ENCODE data around the gene IGF2.

The IGF2 gene

GRCh38 chr11:2143799-2144543, 4.8 kb upstream of the IGF2 start:
- Histone ChIP-seq H3K4me1 (ENCODE audit: control insufficient read depth in 2 of 2, insufficient read depth in 2 of 2, low read length in 2 of 2) (peaks cover 0 to 3% of the 10 kb centered on the region in 2 donors), H3K27me3 (ENCODE audit: control insufficient read depth in 2 of 2, insufficient read depth in 2 of 2, low read length in 2 of 2) (peaks cover 41 to 66% of the 10 kb centered on the region in 2 donors), H3K27ac (ENCODE audit: low read depth in 2 of 2, low read length in 2 of 2) (no peak overlapping the region), H3K9ac (ENCODE audit: low read depth in 1 of 2, low read length in 2 of 2) (no peak overlapping the region), H3K4me3 (ENCODE audit: low read length in 2 of 2) (no peak overlapping the region), H3K9me3 (ENCODE audit: control insufficient read depth in 2 of 2, low read length in 2 of 2) (no peaks in the 10 kb centered on the region), H3K36me3 (ENCODE audit: control insufficient read depth in 2 of 2, insufficient read depth in 2 of 2, low read length in 2 of 2) (no peaks in the 10 kb centered on the region)

GRCh38 chr11:2143477-2143798, 4.2 kb upstream of the IGF2 start:
- H3K4me3 ChIP-seq (ENCODE audit: low read length in 2 of 2), result no peak overlapping the region
- no peak overlapping the region for H3K9ac ChIP-seq (ENCODE audit: low read depth in 1 of 2, low read length in 2 of 2)
- H3K9me3 ChIP-seq (ENCODE audit: control insufficient read depth in 2 of 2, low read length in 2 of 2), result no peaks in the 10 kb centered on the region
- no peaks in the 10 kb centered on the region for H3K36me3 ChIP-seq (ENCODE audit: control insufficient read depth in 2 of 2, insufficient read depth in 2 of 2, low read length in 2 of 2)
- peaks cover 41 to 66% of the 10 kb centered on the region in 2 donors for H3K27me3 ChIP-seq (ENCODE audit: control insufficient read depth in 2 of 2, insufficient read depth in 2 of 2, low read length in 2 of 2)
- H3K4me1 ChIP-seq (ENCODE audit: control insufficient read depth in 2 of 2, insufficient read depth in 2 of 2, low read length in 2 of 2), result peaks cover 0 to 3% of the 10 kb centered on the region in 2 donors
- no peak overlapping the region for H3K27ac ChIP-seq (ENCODE audit: low read depth in 2 of 2, low read length in 2 of 2)

GRCh38 chr11:2142762-2143202, 3.6 kb upstream of the IGF2 start:
- no peak overlapping the region for H3K9ac ChIP-seq (ENCODE audit: low read depth in 1 of 2, low read length in 2 of 2)
- H3K4me3 ChIP-seq (ENCODE audit: low read length in 2 of 2), result no peak overlapping the region
- H3K4me1 ChIP-seq (ENCODE audit: control insufficient read depth in 2 of 2, insufficient read depth in 2 of 2, low read length in 2 of 2), result peaks cover 0 to 3% of the 10 kb centered on the region in 2 donors
- H3K9me3 ChIP-seq (ENCODE audit: control insufficient read depth in 2 of 2, low read length in 2 of 2), result no peaks in the 10 kb centered on the region
- peaks cover 41 to 66% of the 10 kb centered on the region in 2 donors for H3K27me3 ChIP-seq (ENCODE audit: control insufficient read depth in 2 of 2, insufficient read depth in 2 of 2, low read length in 2 of 2)
- H3K36me3 ChIP-seq (ENCODE audit: control insufficient read depth in 2 of 2, insufficient read depth in 2 of 2, low read length in 2 of 2), result no peaks in the 10 kb centered on the region
- no peak overlapping the region for H3K27ac ChIP-seq (ENCODE audit: low read depth in 2 of 2, low read length in 2 of 2)

GRCh38 chr11:2142300-2142759, 3.1 kb upstream of the IGF2 start:
- no peaks in the 10 kb centered on the region for H3K9me3 ChIP-seq (ENCODE audit: control insufficient read depth in 2 of 2, low read length in 2 of 2)
- peaks cover 41 to 65% of the 10 kb centered on the region in 2 donors for H3K27me3 ChIP-seq (ENCODE audit: control insufficient read depth in 2 of 2, insufficient read depth in 2 of 2, low read length in 2 of 2)
- H3K4me1 ChIP-seq (ENCODE audit: control insufficient read depth in 2 of 2, insufficient read depth in 2 of 2, low read length in 2 of 2), result peaks cover 0 to 3% of the 10 kb centered on the region in 2 donors
- H3K36me3 ChIP-seq (ENCODE audit: control insufficient read depth in 2 of 2, insufficient read depth in 2 of 2, low read length in 2 of 2), result no peaks in the 10 kb centered on the region
- no peak overlapping the region for H3K27ac ChIP-seq (ENCODE audit: low read depth in 2 of 2, low read length in 2 of 2)
- no peak overlapping the region for H3K4me3 ChIP-seq (ENCODE audit: low read length in 2 of 2)
- no peak overlapping the region for H3K9ac ChIP-seq (ENCODE audit: low read depth in 1 of 2, low read length in 2 of 2)

GRCh38 chr11:2140411-2141400, 1.5 kb upstream of the IGF2 start:
- Histone ChIP-seq H3K9ac (ENCODE audit: low read depth in 1 of 2, low read length in 2 of 2) (no peak overlapping the region), H3K27me3 (ENCODE audit: control insufficient read depth in 2 of 2, insufficient read depth in 2 of 2, low read length in 2 of 2) (peaks cover 32 to 59% of the 10 kb centered on the region in 2 donors), H3K27ac (ENCODE audit: low read depth in 2 of 2, low read length in 2 of 2) (no peak overlapping the region), H3K9me3 (ENCODE audit: control insufficient read depth in 2 of 2, low read length in 2 of 2) (no peaks in the 10 kb centered on the region), H3K4me3 (ENCODE audit: low read length in 2 of 2) (no peak overlapping the region), H3K36me3 (ENCODE audit: control insufficient read depth in 2 of 2, insufficient read depth in 2 of 2, low read length in 2 of 2) (no peaks in the 10 kb centered on the region), H3K4me1 (ENCODE audit: control insufficient read depth in 2 of 2, insufficient read depth in 2 of 2, low read length in 2 of 2) (peaks cover 0 to 3% of the 10 kb centered on the region in 2 donors)

GRCh38 chr11:2139621-2140337, 590 bp upstream of the IGF2 start:
- H3K27me3 ChIP-seq (ENCODE audit: control insufficient read depth in 2 of 2, insufficient read depth in 2 of 2, low read length in 2 of 2), result peaks cover 22 to 55% of the 10 kb centered on the region in 2 donors
- H3K27ac ChIP-seq (ENCODE audit: low read depth in 2 of 2, low read length in 2 of 2), result no peak overlapping the region
- H3K9ac ChIP-seq (ENCODE audit: low read depth in 1 of 2, low read length in 2 of 2), result no peak overlapping the region
- peaks cover 0 to 3% of the 10 kb centered on the region in 2 donors for H3K4me1 ChIP-seq (ENCODE audit: control insufficient read depth in 2 of 2, insufficient read depth in 2 of 2, low read length in 2 of 2)
- H3K4me3 ChIP-seq (ENCODE audit: low read length in 2 of 2), result no peak overlapping the region
- H3K9me3 ChIP-seq (ENCODE audit: control insufficient read depth in 2 of 2, low read length in 2 of 2), result no peaks in the 10 kb centered on the region
- H3K36me3 ChIP-seq (ENCODE audit: control insufficient read depth in 2 of 2, insufficient read depth in 2 of 2, low read length in 2 of 2), result no peaks in the 10 kb centered on the region

- peak overlapping the region in 1 of 2 donors; percentile 43 for H3K4me3 ChIP-seq (ENCODE audit: low read length in 2 of 2)
- H3K9me3 ChIP-seq (ENCODE audit: control insufficient read depth in 2 of 2, low read length in 2 of 2), result no peaks in the 10 kb centered on the region
- H3K36me3 ChIP-seq (ENCODE audit: control insufficient read depth in 2 of 2, insufficient read depth in 2 of 2, low read length in 2 of 2), result no peaks in the 10 kb centered on the region
- H3K27ac ChIP-seq (ENCODE audit: low read depth in 2 of 2, low read length in 2 of 2), result no peak overlapping the region
- peaks cover 23 to 55% of the 10 kb centered on the region in 2 donors for H3K27me3 ChIP-seq (ENCODE audit: control insufficient read depth in 2 of 2, insufficient read depth in 2 of 2, low read length in 2 of 2)
- peaks cover 0 to 3% of the 10 kb centered on the region in 2 donors for H3K4me1 ChIP-seq (ENCODE audit: control insufficient read depth in 2 of 2, insufficient read depth in 2 of 2, low read length in 2 of 2)
- no peak overlapping the region for H3K9ac ChIP-seq (ENCODE audit: low read depth in 1 of 2, low read length in 2 of 2)
Measured at GRCh38 chr11:2138431-2139122, 612 bp downstream of the IGF2 start.

- Histone ChIP-seq H3K4me3 (ENCODE audit: low read length in 2 of 2) (peak overlapping the region in 1 of 2 donors; percentile 43), H3K27me3 (ENCODE audit: control insufficient read depth in 2 of 2, insufficient read depth in 2 of 2, low read length in 2 of 2) (peaks cover 21 to 53% of the 10 kb centered on the region in 2 donors), H3K4me1 (ENCODE audit: control insufficient read depth in 2 of 2, insufficient read depth in 2 of 2, low read length in 2 of 2) (peaks cover 0 to 3% of the 10 kb centered on the region in 2 donors), H3K9ac (ENCODE audit: low read depth in 1 of 2, low read length in 2 of 2) (no peak overlapping the region), H3K36me3 (ENCODE audit: control insufficient read depth in 2 of 2, insufficient read depth in 2 of 2, low read length in 2 of 2) (no peaks in the 10 kb centered on the region), H3K27ac (ENCODE audit: low read depth in 2 of 2, low read length in 2 of 2) (no peak overlapping the region), H3K9me3 (ENCODE audit: control insufficient read depth in 2 of 2, low read length in 2 of 2) (no peaks in the 10 kb centered on the region)
Measured at GRCh38 chr11:2138068-2138430, 1.1 kb downstream of the IGF2 start.

- Histone ChIP-seq H3K9ac (ENCODE audit: low read depth in 1 of 2, low read length in 2 of 2) (no peak overlapping the region), H3K4me3 (ENCODE audit: low read length in 2 of 2) (no peak overlapping the region), H3K36me3 (ENCODE audit: control insufficient read depth in 2 of 2, insufficient read depth in 2 of 2, low read length in 2 of 2) (no peaks in the 10 kb centered on the region), H3K4me1 (ENCODE audit: control insufficient read depth in 2 of 2, insufficient read depth in 2 of 2, low read length in 2 of 2) (peaks cover 0 to 3% of the 10 kb centered on the region in 2 donors), H3K27me3 (ENCODE audit: control insufficient read depth in 2 of 2, insufficient read depth in 2 of 2, low read length in 2 of 2) (peaks cover 15 to 48% of the 10 kb centered on the region in 2 donors), H3K27ac (ENCODE audit: low read depth in 2 of 2, low read length in 2 of 2) (no peak overlapping the region), H3K9me3 (ENCODE audit: control insufficient read depth in 2 of 2, low read length in 2 of 2) (no peaks in the 10 kb centered on the region)
Measured at GRCh38 chr11:2137202-2138067, 1.8 kb downstream of the IGF2 start.
